Left cardiac atrium (tissue), 4 donors: Measurements from ENCODE around the gene MIAT. TPM values are rescaled to one million over a fixed set of nuclear protein-coding genes. Genes with fewer than 3 reads are reported as not detected.
"Not testable (repeated sequence)": the region's sequence is repeated elsewhere in the genome, so short reads cannot be mapped to it uniquely, and the experiment has no call there.

Experiments used
- ATAC-seq, 2 donors: fragments of 200-7000 bp; cut with Tn5 transposase; one replicate each; pipeline ENCODE4 v1.9.1; 2020; ENCODE audit warnings: mild to moderate bottlenecking in 2 of 2, moderate library complexity in 2 of 2
- DNase-seq: peaks from one replicate; pipeline ENCODE4 v3.0.0-alpha.2; 2020
- intact Hi-C, 2 donors: fragments of 100-400 bp; cut with DNase I; formaldehyde crosslinking; loops; one replicate each; pipeline versions ENCODE4 v1.14.1 to v1.15.1; 2022 to 2023
- long read RNA-seq: library from polyadenylated mRNA; unstranded; transcript quantifications from one replicate; pipeline ENCODE4 v2.0.0, GENCODE V29; 2021
- total RNA-seq, 2 donors: library from RNA; stranded (reverse); fragmentation: NEBNext Ultra II Directional; extraction: Animal tissue kit (Norgen Biotek cat#: 25700); gene quantifications; one replicate each; pipeline ENCODE4 v1.2.1, GENCODE V29; 2021
- donor health status: DM: no; HTN: yes; CAD: no.
- donor health status: DM: no; HTN: yes; CAD: no; lungs with severe emphysema.
- donor health status: DM: yes; HTN: yes; CAD: no.
- donor health status: Dilated cardiomyopathy.

MIAT gene
- 1 to 10 TPM; 1.8 to 1.9 TPM for total RNA-seq
- long read RNA-seq: 0 reads

DNA sequence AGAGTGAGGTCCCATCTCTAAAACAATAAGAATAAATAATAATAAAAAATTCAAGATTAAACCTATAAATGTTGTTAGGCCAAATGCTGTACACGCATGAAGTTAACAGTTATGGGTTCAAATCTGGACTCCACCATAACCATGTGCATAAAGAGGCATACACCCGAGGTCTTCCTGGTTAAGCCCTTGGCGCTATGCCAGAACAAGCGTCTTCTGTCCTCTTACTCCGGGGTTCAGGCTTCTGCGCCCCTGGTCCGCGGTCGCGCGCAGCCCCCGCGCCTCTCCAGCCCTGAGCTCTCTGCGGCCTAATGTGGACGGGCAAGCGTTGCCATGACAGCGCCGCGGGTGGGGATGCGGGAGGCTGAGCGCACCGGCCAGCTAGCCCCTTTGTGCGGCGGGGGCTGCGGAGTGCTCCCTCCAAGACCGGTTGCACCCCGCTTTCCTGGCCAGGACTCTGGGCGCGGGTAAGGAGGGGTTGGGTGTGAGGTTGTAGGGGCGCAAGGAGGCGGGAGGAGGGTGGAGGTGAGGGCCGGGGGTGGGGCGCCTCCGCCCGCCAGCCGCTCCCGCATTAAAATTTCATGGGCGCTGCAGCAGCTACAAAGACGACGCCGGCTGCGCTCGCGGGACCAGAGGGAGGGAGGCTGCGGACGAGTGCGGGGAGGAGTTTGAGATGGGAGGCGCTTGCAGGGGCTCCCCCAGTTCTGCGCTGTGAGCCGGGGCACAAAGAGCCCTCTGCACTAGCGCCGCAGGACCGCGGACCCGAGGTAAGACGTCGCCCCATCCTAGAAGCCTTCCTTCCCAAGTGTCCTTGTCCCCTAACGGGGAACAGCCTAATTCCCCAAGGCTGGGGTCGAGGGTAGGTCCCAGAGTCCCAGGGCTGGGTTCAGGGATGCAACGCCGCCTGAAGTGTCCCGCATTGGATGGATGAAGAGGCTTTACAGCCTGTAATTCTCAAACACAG, at the start of gene MIAT:
TSS of gene MIAT (plus strand) at position 698 of the 961 bp plus-strand sequence.
- ATAC-seq (peak; percentile 39 to 50), DNase-seq (peak; percentile 43)
- intact Hi-C loops: no loop called here

DNA sequence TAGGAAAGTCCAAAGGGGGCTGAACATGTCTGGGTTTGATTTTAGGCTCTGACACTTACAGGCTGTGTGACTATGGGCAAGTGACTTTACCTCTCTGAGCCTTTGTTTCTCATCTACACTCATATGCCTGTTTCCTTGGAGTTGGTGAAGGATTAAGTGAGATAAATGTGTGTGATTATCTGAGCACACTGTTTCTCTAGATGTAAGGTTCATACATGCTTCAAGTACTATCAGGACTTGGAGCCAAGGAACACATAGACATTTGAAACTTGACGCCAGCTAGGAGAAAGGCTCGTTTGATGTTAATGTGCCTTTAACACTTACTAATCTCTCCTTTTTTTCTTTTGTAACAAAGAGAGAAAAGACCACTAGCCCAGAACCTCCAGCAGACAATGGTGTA, 49.3 kb upstream of the MIAT start:
- ATAC-seq (no peak), DNase-seq (no peak)
- intact Hi-C loops: no loop called here

DNA sequence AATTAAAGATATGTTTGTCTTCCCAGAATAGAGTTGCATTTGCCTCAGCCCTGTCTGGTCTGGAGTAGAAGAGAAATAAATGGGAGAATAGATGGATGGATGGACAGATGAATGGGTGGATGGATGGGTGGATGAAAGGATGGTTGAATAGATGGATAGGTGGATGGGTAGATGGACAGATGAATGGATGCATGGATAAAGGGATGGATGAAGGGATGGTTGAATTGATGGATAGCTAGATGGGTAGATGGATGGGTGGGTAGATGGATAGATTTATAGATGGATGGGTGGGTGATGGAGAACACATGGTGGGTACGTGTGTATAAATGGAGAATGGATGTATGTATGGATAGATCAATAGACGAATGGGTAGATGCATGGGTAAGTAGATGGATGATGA, 48.1 kb upstream of the MIAT start:
- no peak for DNase-seq
- ATAC-seq: no peak
- intact Hi-C loops: no loop called here

DNA sequence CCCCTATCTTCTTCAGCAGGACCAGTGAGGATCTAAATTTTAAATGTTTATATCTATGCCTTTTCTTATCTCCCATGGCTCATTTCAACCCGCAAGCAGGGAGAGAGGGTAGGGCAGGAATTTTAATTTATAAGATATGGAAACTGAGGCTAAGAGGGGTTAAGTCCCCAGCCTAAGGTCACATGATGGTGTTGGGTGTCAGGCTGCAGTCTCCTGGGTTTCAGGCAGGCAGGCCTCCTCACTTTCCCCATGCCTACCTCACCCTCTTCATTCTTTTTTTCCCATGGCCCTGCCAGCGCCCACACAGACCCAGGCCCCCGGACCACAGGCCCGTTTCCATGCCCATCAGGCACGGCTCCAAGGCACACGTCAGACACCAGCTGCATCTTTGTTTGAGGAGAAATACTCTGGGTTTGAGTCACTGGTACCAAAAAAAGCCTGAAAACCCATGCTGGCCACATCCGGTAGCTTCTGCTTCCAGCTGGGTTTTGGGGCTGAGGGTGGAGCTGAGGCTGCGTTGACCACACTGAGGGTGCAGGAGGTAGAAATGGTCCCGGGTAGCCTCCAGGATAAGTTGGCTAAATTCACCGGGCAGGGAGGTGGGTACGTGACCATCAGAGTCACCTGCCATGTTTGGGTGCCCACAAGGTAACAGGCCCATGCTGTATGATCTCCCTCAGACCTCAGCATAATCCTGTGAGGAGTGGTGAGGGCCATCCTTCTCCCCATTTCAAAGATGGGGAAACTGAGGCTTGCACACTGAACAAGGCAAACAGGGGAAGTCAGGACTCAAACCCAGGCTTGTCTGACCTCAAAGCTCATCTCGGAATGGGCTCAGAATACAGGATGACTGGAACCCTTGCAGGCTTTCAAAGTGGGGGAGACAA, 47.1 kb upstream of the MIAT start:
- intact Hi-C loops: no loop called here
- ATAC-seq: peak; percentile 61 to 63
- DNase-seq: no peak

DNA sequence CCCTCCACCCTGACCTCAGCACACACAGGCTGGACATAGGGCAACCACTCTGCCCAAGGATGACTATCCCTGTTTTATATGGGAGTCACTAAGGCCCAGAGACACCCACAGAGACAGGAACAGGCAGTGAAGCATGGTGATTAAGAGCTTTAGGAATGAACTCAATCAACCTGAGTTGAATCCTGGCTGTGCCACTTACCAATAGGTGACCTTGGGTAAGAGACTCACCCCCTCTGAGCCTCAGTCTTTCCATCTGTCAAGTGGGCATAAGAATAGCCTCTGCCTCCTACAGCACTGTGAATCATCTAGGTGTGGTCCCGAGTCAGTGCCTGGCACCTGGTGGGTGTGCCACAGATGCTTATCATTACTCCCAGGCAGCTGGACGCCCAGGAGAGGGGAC, 46.4 kb upstream of the MIAT start:
- no peak for DNase-seq
- intact Hi-C loops: no loop called here
- ATAC-seq: no peak

DNA sequence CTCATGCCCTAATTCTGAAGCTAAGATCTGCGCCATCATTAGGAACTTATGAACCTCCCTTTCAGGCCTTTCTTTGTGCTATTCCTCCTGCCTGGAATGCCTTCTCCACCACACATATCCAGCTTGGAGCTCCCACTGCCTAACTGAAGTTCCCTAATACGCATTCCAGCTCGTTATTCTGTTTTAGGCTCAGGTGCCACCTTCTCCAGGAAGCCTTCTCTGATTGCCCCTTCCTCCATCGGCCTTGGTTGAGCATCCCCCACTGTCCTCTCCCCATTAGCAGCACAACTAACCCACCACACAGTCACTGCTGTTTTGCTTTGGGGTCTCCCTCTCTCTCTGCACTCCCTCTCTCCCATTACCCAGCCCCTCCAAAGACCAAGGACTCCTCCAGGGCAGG, 44.7 kb upstream of the MIAT start:
- DNase-seq: no peak
- intact Hi-C loops: no loop called here
- no peak for ATAC-seq

DNA sequence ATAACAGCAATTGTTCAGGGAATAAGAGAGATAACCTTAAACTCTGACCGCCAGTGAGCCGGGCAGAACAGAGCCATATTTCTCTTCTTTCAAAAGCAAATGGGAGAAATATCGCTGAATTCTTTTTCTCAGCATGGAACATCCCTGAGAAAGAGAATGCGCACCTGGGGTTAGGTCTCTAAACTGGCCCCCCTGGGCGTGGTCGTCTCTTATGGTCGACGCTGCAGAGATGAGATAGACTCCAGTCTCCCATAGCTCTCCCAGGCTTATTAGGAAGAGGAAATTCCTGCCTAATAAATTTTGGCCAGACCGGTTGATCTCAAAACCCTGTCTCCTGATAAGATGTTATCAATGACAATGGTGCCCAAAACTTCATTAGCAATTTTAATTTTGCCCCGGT, 43.6 kb upstream of the MIAT start:
- ATAC-seq, DNase-seq, intact Hi-C loops: not testable (repeated sequence)

DNA sequence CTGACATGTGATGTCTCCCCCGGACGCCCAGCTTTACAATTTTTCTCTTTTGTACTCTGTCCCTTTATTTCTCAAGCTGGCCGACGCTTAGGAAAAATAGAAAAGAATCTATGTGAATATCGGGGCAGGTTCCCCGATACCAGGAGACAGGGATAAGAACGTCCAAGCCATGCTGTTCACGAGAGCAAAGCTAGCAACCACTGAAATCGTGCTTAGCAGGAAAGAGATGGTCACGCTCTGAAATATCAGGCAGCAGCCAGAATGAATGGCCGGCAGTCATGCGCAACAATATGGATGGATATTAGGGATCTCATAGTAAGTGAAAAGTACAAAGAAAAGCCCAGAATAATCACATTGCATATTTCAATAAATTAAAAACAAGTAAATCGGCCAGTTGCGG, 43.1 kb upstream of the MIAT start:
- intact Hi-C loops: no loop called here
- no peak for ATAC-seq
- DNase-seq: no peak

DNA sequence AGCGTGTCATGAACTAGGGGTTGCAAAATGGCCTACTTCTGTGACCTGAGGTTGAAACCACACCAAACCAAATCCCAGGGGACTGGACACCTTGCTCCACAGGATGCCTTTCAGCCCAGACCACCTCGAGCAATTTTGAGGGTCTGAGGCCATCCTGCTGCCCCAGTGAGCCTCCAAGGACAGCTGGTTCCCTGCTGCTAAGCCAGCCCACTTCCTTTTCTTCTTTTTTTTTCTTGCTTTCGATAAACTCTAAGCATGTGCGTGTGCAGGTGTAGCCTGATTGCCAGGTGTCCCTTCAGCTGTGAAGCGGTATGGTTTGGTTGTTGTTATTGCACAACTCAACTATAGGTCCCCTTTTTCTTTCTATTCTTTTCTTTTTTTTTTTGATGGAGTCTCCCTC, 42.2 kb upstream of the MIAT start:
- intact Hi-C loops: no loop called here
- no peak for DNase-seq
- ATAC-seq: no peak

DNA sequence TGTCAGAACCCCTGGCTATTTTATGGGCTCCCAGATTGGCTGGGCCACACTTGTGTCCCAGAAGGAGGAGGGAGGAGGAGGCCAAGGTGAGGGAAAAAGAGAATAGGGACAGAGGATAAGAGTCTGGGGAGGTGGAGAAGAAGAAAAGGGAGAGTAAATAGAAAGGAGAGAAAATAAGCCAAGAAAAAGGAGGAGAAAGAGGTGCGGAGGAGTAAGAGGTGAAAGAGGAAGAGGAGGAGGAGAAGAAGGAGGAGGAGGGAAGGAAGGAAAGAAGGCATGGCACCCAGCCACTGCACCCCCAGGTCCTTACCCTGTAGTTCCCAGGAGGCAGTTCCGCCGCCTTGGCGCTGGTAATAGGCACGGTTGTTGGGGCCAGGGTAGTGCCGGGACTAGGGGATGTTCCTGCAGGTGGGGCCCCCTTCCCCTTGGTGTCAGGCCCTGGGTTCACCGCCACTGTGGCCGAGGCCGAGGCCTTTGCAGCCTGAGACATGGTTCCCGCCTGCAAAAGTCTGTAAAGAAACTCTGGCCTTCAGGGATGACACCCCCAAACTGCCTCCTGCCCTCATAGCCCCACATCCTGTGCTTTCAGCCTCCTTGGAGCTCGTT, 41.5 kb upstream of the MIAT start:
- ATAC-seq: no peak
- intact Hi-C loops: no loop called here
- DNase-seq: no peak

DNA sequence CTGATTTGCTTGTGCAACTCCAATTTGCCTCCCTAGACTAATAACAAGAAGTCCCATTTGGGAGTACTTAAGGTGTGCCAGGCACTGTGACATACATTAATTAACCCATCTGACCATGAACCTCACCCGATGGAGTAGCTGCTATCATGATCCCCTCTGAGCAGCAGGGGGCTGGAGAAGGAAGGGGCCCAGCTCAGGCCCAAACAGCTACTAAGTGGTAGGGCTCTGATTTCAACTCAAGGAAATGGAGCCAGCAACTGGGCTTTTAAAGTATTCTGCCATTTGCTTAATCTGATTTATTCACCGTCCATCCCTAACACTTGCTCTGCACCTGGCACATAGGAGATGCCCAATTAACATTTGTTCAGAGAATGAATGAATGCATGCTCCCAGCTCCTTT, 40.7 kb upstream of the MIAT start:
- DNase-seq (no peak), ATAC-seq (no peak)
- intact Hi-C loops: no loop called here

DNA sequence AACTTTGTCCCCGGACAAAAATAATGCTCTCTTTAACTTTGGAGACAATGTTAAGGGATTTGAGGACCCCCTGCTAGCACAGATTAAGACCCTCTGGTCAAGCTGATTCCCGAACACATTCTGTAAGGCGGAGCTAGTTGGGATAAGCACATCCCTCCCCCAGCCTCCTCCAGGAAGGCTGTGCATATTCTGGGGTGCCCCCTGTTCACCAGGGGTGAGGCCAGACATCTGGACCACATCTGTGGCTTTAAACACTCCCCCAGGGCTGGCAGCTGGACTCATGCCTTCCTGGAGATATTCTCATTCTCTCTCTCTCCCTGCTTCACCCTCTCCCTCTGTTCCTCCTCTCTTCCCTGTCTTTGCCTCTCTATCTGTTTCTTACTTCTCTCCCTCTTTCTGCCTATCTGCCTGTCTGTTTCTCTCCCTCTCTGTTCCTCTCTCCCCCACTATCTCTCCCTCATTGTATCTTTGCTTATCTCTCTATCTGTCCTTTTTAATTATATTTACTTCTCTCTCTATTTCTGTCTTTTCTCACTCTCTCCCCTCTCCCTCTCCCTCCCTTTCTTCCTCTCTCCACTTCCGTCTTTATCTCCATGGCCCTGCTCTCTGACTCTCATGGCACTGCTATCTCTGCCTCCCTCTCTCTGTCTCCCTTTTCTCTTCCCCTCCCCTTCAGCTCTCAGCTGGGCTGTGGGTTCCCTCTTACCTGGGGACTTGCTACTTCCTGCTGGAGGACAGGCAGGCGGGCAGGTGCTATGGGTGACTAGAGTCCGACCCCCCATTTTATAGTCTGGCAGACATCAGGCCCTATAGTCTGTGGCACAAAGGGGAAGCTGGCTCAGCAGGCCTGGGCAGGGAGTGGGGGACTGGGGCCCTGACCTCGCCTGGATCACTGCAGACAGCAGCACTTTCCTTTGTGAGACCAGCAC, 39.9 kb upstream of the MIAT start, which contains the start of gene CRYBB1:
TSS of gene CRYBB1 (minus strand) at position 757 of the 929 bp plus-strand sequence. CDS start 1,708 bp downstream, outside the sequence.
- ATAC-seq: peak; percentile 63 to 79
- intact Hi-C loops: no loop called here
- DNase-seq: no peak

DNA sequence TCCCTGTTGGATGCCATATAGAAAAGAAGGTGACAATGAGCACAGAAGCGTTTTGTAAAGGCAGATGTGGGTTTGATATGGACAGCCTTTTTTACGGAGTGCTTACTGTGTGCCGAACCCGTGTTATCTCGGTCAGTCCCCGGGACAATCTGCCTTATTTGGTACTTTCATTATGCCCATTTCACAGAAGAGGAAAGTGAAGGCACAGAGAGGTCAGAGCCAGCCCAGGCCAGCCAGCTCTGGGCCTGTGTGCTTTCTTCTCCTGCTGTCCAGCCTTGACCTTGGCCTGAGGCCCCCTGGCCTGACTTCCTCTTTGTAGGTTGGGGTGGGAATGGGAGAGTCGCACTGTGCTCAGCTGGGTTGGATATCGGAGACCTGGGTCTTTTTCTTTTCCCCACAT, 38.9 kb upstream of the MIAT start:
- ATAC-seq: no peak
- DNase-seq: no peak
- intact Hi-C loops: no loop called here

DNA sequence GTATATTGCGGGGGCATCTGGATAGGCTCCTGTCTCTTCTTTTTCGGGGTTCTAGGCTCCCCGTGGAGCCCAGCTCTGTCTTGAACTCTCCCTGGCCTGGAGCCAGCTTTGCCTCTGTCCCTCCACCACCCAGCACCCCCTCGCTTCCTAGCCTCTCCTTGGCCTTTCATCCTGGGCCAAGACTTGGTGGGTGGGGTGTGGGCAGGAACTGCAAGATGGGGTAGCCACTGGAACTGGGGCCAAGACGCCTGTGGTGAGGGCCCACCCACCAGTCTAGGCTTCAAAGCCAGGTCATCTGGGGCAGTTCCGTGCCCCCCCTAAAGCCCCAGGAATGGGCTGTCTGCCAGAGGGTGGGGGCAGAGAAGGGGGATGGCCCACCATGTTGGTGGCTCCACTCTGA, 37.9 kb upstream of the MIAT start:
- intact Hi-C loops: no loop called here
- peak in 1 of 2 donors; percentile 57 for ATAC-seq
- DNase-seq: peak; percentile 77

DNA sequence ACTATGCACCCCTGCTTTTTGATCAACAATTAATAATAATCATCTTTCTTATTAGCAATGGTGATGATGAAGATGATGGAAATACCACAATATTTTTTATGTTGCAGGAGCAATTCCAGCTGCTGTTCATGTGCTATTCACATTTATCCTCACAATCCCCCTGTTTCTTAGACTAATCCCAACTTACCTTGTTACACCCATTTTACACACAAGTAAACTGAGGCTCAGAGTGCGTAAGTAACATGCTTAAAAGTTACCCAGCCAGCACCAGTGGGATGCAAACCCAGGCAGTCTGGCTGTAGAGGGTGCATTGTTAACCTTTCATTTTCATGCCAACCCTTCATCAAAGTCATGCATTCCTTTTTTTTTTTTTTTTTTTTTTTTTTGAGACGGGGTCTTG, 37.2 kb upstream of the MIAT start:
- DNase-seq: no peak
- ATAC-seq: no peak
- intact Hi-C loops: no loop called here

DNA sequence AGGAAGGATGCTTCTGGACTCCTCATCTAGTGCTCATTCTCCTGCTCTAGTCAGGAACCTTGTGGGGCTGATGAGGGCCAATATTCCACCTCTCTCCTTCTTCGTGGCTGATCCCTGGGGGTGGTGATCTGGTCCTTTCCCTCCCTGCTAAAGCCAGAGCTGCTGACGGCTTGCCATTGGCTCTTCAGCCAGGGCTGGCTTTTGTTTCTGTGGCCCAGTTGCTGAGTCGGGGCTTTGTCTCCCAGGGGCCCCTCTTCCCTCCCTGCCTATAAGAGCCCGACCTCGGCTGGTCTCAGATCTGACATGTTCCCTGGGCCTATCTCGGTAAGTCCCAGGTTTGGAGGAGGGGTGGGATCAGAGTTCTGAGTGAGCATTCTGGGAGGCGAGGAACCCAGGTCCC, 35.7 kb upstream of the MIAT start, which contains the start of gene CRYBA4:
TSS of gene CRYBA4 (plus strand) at position 301 of the 400 bp plus-strand sequence. CDS start 634 bp downstream, outside the sequence.
- intact Hi-C loops: no loop called here
- DNase-seq: no peak
- ATAC-seq: no peak

DNA sequence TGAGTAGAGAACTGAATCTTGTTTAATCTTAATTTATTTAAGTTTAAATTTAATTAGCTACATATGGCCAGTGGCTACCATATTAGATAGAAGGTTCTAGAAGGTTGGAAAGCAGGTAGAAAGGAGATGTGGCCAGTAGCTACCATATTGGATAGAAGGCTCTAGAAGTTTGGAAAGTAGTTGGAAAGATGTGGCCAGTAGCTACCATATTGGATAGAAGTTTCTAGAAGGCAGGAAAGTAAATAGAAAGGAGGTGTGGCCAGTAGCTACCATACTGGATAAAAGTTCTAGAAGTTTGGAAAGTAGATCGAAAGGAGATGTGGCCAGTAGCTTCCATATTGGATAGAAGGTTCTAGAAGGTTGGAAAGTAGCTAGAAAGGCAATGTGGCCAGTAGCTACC, 33.4 kb upstream of the MIAT start:
- intact Hi-C loops: no loop called here
- ATAC-seq: no peak
- DNase-seq: no peak

DNA sequence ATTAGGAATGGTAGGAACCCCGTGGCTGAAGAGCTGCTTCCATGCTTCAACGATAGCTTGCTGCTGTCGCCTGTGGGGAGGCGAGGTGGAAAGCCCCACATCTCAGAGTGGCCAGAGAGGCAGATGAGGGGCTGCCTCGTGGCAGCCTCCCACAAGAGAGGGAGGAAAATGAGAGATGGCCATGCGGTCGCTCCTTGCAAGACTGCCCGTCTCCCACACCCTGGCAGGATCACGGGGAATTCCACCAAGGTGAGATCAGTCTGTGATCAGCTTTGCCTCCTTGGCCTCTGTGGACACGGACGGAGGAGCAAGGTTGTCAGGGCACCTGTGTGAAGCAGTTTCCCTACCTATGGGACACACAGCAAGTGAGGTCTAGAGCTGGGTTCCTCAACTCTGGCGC, 32.6 kb upstream of the MIAT start:
- intact Hi-C loops: no loop called here
- no peak for ATAC-seq
- no peak for DNase-seq
